ENCODE measurements around the gene NKAP.
"Not testable (repeated sequence)": the region's sequence is repeated elsewhere in the genome, so short reads cannot be mapped to it uniquely, and the experiment has no call there.

The NKAP gene

DNA sequence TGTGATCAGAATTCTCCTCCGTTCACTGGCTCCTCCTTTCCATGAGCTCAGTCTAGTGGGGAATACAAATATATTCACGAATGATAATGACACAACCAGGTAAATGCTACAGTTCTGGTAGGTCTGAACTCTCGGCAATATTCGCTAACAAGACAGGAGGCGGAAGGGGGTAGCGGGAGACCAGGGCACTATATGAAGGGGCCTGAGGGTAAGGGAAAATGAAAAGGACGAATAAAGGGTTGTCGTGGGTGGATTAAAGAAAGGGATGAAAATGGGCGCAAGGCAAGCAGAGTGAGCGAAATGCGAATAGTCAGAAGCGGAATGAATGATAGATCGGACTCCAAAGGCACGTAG lies 743 bp downstream of the NKAP start:
- no peaks in the 10 kb centered on the region for H3K27me3 ChIP-seq (ENCODE audit: insufficient read depth, low read depth, severe bottlenecking)
- H3K4me3 ChIP-seq (ENCODE audit: low read depth, low read length), result peak overlapping the region; percentile 60
- no peak for DNase-seq
- H3K36me3 ChIP-seq, result no peaks in the 10 kb centered on the region
- H3K9me3 ChIP-seq (ENCODE audit: severe bottlenecking), result no peaks in the 10 kb centered on the region
- TF ChIP-seq, protein P1, sequence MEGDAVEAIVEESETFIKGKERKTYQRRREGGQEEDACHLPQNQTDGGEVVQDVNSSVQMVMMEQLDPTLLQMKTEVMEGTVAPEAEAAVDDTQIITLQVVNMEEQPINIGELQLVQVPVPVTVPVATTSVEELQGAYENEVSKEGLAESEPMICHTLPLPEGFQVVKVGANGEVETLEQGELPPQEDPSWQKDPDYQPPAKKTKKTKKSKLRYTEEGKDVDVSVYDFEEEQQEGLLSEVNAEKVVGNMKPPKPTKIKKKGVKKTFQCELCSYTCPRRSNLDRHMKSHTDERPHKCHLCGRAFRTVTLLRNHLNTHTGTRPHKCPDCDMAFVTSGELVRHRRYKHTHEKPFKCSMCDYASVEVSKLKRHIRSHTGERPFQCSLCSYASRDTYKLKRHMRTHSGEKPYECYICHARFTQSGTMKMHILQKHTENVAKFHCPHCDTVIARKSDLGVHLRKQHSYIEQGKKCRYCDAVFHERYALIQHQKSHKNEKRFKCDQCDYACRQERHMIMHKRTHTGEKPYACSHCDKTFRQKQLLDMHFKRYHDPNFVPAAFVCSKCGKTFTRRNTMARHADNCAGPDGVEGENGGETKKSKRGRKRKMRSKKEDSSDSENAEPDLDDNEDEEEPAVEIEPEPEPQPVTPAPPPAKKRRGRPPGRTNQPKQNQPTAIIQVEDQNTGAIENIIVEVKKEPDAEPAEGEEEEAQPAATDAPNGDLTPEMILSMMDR (IDR thresholded peaks at IDR 0.05; ENCODE audit: low read depth, low read length), result no peak
- H3K27ac ChIP-seq, result peak overlapping the region; percentile 70

DNA sequence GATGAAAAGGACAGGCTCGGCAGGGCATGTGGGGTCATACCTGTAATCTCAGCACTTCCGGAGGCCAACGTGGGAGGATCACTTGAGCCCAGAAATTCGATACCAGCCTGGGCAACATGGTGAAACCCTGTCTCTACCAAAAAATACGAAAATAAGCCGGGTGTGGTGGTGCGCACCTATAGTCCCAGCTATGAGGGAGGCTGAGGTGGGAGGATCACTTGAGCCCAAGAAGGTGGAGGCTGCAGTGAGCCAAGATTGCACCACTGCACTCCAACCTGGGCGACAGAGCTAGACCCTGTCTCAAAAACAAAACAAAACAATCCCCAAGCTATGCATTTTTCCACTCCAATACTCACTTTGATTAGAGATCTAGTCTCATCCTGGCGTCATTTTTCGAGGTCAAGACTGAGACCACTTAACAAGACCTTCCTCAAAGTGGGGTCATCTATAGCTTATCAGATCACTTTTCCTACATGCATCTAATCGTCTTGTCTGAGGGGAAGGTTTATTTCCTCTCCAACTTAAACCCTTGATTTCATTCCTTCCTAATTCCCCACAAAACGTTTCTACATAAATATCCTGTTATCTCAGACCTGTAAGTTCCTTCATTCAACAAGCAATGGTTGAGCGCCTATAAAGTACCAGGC lies 1.3 kb downstream of the NKAP start:
- Histone ChIP-seq H3K36me3 (no peaks in the 10 kb centered on the region), H3K9me3 (ENCODE audit: severe bottlenecking) (no peaks in the 10 kb centered on the region), H3K27ac (peak overlapping the region; percentile 70), H3K4me3 (ENCODE audit: low read depth, low read length) (peak overlapping the region; percentile 60), H3K27me3 (ENCODE audit: insufficient read depth, low read depth, severe bottlenecking) (no peaks in the 10 kb centered on the region)
- no peak for DNase-seq
- TF ChIP-seq, protein P1 (IDR thresholded peaks at IDR 0.05; ENCODE audit: low read depth, low read length), result no peak

DNA sequence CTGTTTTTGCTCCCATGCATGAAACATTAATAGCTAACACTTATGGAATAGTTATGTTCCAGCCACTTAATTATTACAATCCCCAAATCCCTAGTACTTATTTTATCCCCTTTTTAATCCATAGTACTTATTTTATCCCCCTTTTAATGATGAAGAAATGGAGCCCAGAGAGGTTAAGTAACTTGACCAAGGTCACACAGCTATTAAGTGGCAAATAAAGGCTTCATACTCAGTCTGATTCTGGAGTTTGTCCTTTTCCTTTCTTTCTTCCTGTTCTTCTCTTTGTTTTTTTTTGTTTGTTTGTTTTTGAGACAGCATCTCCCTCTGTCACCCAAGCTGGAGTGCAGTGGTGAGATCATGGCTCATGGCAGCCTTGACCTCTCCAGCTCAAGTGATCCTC lies 2.2 kb downstream of the NKAP start:
- DNase-seq, result no peak
- Histone ChIP-seq H3K27me3 (ENCODE audit: insufficient read depth, low read depth, severe bottlenecking) (no peaks in the 10 kb centered on the region), H3K4me3 (ENCODE audit: low read depth, low read length) (no peak overlapping the region), H3K27ac (no peak overlapping the region), H3K36me3 (no peaks in the 10 kb centered on the region), H3K9me3 (ENCODE audit: severe bottlenecking) (no peaks in the 10 kb centered on the region)
- TF ChIP-seq, protein P1 (IDR thresholded peaks at IDR 0.05; ENCODE audit: low read depth, low read length), result no peak

DNA sequence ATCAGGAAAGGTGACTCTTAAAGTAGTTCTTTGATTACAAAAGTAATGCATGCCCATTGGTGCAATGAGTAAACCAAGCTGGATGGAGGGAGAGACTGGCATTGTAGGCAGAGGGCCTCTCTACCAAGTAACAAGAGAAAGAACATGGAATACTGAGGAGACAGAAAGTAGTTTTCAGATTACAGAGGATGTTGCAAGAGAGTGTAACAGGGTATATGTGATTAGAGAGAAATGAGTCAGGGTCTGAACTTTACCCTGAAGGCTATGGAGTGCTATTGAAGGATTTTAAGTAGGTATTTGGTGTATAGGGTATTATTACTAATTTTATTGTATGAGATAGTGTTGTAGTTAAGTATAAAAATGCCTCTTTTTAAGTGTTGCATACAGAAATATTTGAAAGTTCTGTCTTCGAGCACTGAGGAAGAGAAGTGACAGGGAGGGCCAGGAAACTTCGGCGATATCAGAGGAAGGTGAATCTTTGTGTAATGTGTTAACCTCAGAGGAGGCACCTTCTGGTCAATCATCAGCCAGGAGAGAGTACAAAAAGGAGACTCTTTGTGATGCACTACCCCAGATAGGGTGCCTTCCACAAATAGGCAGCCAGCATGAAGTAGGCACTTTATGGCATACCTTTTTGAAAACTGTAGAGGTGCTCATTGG lies 8.2 kb downstream of the NKAP start:
- H3K9me3 ChIP-seq (ENCODE audit: severe bottlenecking), result no peaks in the 10 kb centered on the region
- H3K36me3 ChIP-seq, result peaks cover 3% of the 10 kb centered on the region; the same call in 1 of the 2 replicates
- H3K4me3 ChIP-seq (ENCODE audit: low read depth, low read length), result no peak overlapping the region
- peaks cover 3% of the 10 kb centered on the region for H3K27me3 ChIP-seq (ENCODE audit: insufficient read depth, low read depth, severe bottlenecking)
- no peak for DNase-seq
- H3K27ac ChIP-seq, result no peak overlapping the region
- TF ChIP-seq, protein P1 (IDR thresholded peaks at IDR 0.05; ENCODE audit: low read depth, low read length), result no peak

DNA sequence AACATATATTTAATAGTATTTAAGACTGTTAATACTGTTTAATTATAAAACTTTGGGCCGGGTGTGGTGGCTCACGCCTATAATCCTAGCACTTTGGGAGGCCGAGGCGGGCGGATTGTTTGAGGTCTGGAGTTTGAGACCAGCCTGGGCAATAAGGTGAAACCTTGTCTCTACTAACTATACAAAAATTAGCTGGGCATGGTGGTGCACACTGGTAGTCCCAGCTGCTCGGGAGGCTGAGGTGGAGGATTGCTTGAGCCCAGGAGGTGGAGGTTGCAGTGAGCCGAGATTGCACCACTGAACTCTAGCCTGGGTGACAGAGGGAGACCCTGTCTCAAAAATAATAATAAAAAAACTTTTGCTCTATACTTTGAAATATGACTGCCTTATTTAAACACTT lies 21.2 kb downstream of the NKAP start:
- not testable (repeated sequence) for DNase-seq; H3K9me3 ChIP-seq (ENCODE audit: severe bottlenecking); H3K4me3 ChIP-seq (ENCODE audit: low read depth, low read length); H3K27me3 ChIP-seq (ENCODE audit: insufficient read depth, low read depth, severe bottlenecking); H3K36me3 ChIP-seq; H3K27ac ChIP-seq

DNA sequence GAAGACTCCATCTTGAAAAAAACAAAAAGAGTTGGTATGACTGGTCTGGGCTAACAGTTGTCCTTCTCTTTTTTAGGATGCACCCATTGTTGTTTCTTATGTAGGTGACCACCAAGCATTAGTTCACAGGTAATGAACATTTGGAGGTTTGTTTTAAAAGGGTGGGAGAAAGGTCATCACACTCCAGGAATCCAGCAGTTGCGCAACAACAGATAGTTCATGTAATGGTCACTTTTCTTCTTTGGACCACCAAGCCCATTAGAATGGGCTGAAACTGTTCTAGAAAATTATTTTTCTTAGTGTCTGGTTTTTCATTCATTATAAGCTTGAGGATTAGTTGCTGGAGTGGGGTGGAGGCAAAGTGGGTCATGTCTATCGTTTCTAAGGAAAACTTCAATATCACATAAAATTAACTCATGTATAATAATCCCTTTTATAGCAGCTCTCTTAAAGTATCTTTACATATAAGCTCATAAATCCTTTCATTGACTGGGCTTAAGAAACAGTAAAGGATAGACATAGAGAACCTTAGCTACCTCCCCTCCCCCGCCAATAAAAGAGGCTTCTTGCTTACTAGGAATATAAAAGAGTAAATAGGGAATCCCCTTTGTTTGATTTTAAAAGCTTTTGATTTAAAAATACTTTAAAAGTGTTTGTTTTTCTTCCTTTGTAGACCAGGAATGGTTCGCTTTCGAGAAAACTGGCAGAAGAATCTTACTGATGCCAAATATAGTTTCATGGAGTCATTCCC lies 23.5 kb downstream of the NKAP start:
- no peak overlapping the region for H3K4me3 ChIP-seq (ENCODE audit: low read depth, low read length)
- H3K27me3 ChIP-seq (ENCODE audit: insufficient read depth, low read depth, severe bottlenecking), result peaks cover 5% of the 10 kb centered on the region
- TF ChIP-seq, protein P1 (IDR thresholded peaks at IDR 0.05; ENCODE audit: low read depth, low read length), result no peak
- no peaks in the 10 kb centered on the region for H3K9me3 ChIP-seq (ENCODE audit: severe bottlenecking)
- DNase-seq, result no peak
- no peaks in the 10 kb centered on the region for H3K36me3 ChIP-seq
- H3K27ac ChIP-seq, result no peak overlapping the region
